Measurements from ENCODE around the gene ARIH2. TPM values are rescaled to one million over a fixed set of nuclear protein-coding genes. Genes with fewer than 3 reads are reported as not detected.

Gene ARIH2
- total RNA-seq, 4 donors from 2014 or later, result 57.9 to 148 (median 61.8) TPM

DNA sequence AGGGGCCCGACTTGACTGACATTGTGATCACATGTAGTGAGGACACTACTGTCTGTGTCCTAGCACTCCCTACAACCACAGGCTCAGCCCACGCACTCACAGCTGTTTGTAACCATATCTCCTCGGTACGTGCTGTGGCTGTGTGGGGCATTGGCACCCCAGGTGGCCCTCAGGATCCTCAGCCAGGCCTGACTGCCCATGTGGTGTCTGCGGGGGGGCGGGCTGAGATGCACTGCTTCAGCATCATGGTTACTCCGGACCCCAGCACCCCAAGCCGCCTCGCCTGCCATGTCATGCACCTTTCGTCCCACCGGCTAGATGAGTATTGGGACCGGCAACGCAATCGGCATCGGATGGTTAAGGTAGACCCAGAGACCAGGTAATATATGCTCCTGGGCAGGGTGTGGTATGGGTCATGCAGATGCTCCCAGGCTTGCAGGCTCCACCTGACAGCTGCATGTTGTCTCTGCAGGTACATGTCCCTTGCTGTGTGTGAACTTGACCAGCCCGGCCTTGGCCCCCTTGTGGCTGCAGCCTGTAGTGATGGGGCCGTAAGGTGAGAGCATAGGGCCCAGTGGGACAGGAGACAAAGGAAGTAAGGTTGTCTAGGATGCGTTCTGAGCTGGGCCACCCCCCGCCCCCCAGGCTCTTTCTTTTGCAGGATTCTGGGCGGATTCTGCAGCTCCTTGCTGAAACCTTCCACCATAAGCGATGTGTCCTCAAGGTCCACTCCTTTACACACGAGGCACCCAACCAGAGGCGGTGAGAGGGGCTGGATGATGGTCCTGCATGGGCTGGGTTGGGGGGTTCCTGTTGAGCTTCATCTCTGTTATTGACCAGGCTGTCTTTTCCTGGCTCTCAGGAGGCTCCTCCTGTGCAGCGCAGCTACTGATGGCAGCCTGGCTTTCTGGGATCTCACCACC, 95.4 kb downstream of the ARIH2 start:
- Histone ChIP-seq H3K4me3 (no peak overlapping the region), H3K36me3 (peaks cover 45% of the 10 kb centered on the region), H3K27me3 (no peaks in the 10 kb centered on the region), H3K4me1 (peaks cover 27% of the 10 kb centered on the region), H3K9me3 (no peaks in the 10 kb centered on the region), H3K27ac (no peak overlapping the region)
- no peak for DNase-seq (ENCODE audit: low spot score in 2 of 2)
- no peak for TF ChIP-seq EP300 (IDR thresholded peaks at IDR 0.05)
- TF ChIP-seq, protein P1, sequence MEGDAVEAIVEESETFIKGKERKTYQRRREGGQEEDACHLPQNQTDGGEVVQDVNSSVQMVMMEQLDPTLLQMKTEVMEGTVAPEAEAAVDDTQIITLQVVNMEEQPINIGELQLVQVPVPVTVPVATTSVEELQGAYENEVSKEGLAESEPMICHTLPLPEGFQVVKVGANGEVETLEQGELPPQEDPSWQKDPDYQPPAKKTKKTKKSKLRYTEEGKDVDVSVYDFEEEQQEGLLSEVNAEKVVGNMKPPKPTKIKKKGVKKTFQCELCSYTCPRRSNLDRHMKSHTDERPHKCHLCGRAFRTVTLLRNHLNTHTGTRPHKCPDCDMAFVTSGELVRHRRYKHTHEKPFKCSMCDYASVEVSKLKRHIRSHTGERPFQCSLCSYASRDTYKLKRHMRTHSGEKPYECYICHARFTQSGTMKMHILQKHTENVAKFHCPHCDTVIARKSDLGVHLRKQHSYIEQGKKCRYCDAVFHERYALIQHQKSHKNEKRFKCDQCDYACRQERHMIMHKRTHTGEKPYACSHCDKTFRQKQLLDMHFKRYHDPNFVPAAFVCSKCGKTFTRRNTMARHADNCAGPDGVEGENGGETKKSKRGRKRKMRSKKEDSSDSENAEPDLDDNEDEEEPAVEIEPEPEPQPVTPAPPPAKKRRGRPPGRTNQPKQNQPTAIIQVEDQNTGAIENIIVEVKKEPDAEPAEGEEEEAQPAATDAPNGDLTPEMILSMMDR (IDR thresholded peaks at IDR 0.05), result peak in 1 of 2 donors; percentile 64
- 76% methylated on average over 19 of the region's 24 CpGs for WGBS

DNA sequence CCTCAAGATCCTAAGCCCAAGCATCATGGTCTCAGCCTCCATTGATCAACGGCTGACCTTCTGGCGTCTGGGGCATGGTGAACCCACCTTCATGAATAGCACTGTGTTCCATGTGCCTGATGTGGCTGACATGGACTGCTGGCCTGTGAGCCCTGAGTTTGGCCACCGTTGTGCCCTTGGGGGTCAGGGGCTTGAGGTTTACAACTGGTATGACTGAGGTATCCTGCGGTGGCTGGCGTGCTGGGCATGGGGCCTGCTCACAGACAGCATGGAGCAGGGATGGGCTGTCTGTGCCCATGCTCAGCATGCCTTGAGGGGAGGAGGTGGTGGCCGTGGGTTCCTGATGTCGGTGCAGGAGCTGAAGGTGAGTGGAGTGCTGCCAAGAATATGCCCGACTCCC, 96.4 kb downstream of the ARIH2 start:
- H3K4me1 ChIP-seq, result peaks cover 38% of the 10 kb centered on the region
- H3K9me3 ChIP-seq, result no peaks in the 10 kb centered on the region
- H3K27ac ChIP-seq, result no peak overlapping the region
- peaks cover 45% of the 10 kb centered on the region for H3K36me3 ChIP-seq
- no peak overlapping the region for H3K4me3 ChIP-seq
- DNase-seq (ENCODE audit: low spot score in 2 of 2), result no peak
- no peaks in the 10 kb centered on the region for H3K27me3 ChIP-seq
- WGBS, result 71% methylated on average over 3 of the region's 8 CpGs
- TF ChIP-seq, protein P1 (IDR thresholded peaks at IDR 0.05), result no peak

DNA sequence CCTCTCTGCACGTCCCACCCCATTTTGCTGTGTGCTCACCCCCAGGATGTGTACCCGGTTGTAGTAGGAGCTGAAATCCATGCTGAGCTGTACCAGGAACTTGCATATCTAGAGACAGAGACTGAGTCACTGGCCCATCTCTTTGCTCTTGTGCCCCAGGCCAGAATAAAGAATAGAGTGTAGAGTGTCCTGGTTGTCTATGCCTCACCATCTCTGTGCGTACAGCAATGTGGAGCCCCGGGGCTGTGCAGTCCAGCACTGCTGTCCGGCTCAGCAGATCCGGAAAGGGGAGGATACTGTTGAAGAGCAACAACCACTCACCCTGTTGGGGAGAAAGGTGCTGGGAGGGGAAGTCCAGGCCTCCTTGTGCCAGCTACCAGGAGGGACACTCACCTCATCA, 97.1 kb downstream of the ARIH2 start:
- no peaks in the 10 kb centered on the region for H3K9me3 ChIP-seq
- no peaks in the 10 kb centered on the region for H3K27me3 ChIP-seq
- no peak for DNase-seq (ENCODE audit: low spot score in 2 of 2)
- H3K27ac ChIP-seq, result no peak overlapping the region
- no peak for TF ChIP-seq EP300 (IDR thresholded peaks at IDR 0.05)
- no peak for TF ChIP-seq POLR2A (IDR thresholded peaks at IDR 0.05)
- TF ChIP-seq, protein P1 (IDR thresholded peaks at IDR 0.05), result no peak
- TF ChIP-seq POLR2AphosphoS5 (IDR thresholded peaks at IDR 0.05), result no peak
- WGBS, result 82% methylated on average over 6 of the region's 6 CpGs
- H3K36me3 ChIP-seq, result peaks cover 45% of the 10 kb centered on the region
- no peak overlapping the region for H3K4me3 ChIP-seq
- peaks cover 45% of the 10 kb centered on the region for H3K4me1 ChIP-seq

DNA sequence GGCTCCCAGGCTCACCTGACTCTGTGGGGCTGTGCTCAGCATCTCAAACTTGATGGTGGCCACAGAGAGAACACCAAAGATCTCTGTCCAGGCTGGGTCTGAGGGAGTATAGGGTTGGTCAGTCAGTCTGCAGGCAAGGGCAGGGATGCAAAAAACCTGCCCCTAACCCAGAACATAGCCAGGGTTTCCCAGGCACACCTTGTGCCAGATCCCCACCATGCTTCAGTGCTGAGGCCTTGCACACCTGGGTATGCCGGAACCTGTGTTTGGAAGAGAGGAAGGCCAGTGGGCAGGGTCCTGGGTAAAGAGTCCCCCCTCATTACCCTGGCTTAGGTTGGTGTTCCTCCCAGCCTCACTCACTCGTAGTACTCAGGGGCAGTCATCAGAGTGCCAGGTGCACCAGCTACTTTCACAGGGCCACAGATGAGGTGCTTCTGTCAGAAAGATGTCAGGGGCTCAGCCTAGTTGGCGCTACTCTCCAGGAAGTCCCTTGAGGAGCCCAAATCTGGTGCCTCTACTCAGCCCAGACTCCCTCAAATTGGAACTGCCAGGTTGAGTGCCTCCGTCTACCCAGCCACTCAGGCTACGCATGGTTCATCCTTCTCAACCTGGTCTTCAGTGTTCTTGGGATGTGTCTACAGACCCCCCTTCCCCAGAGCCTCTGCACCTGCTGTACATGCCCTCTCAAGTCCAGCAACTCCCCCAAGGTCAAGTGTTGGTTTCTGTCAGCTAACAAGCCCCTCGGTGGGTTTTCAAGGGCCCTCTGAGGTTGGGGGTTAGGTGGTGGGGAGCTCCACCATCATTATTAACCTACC, 98.0 kb downstream of the ARIH2 start:
- no peak overlapping the region for H3K4me3 ChIP-seq
- DNase-seq (ENCODE audit: low spot score in 2 of 2), result no peak
- H3K36me3 ChIP-seq, result peaks cover 43% of the 10 kb centered on the region
- peaks cover 45% of the 10 kb centered on the region for H3K4me1 ChIP-seq
- no peak overlapping the region for H3K27ac ChIP-seq
- H3K9me3 ChIP-seq, result no peaks in the 10 kb centered on the region
- TF ChIP-seq POLR2A (IDR thresholded peaks at IDR 0.05) (no peak), EP300 (IDR thresholded peaks at IDR 0.05) (no peak), POLR2AphosphoS5 (IDR thresholded peaks at IDR 0.05) (no peak)
- TF ChIP-seq, protein P1 (IDR thresholded peaks at IDR 0.05), result no peak
- no peaks in the 10 kb centered on the region for H3K27me3 ChIP-seq
- WGBS, result 93% methylated on average over 6 of the region's 6 CpGs
